HepG2 (cell line): Measurements from ENCODE around the gene FAM222A. TPM values are rescaled to one million over a fixed set of nuclear protein-coding genes. Genes with fewer than 3 reads are reported as not detected.

Experiments used
- ATAC-seq: fragments of 200-7000 bp; cut with Tn5 transposase; 3 replicates; pipeline ENCODE4 v1.9.1; 2020; ENCODE audit warnings: mild to moderate bottlenecking, moderate library complexity
- BruUV-seq: library from RNA; stranded (reverse); fragments of 400-500 nt; replicated peaks from 2 replicates; lab custom pipeline; 2021; lab: Mats Ljungman, UMichigan
- CTCF ChIA-PET: fragments of 300-600 bp; formaldehyde crosslinking; extraction: SDS; loops from one replicate; lab custom pipeline; 2021; ENCODE audit warnings: low total read pairs, inconsistent platforms, low intra/inter-chr PET ratio; lab: Yijun Ruan, JAX
- POLR2A ChIA-PET: fragments of 350-600 bp; sonication (Branson Sonifier 250); formaldehyde crosslinking; loops from one replicate; lab custom pipeline; 2020; ENCODE audit warnings: antibody characterized with exemption, inconsistent platforms; lab: Yijun Ruan, JAX
- DNase-seq: peaks from one replicate; pipeline ENCODE4 v3.0.0-alpha.2; 2015; ENCODE audit warnings: low spot score
- FAIRE-seq: peaks from 3 replicates; lab custom pipeline; 2011; peaks lifted over from hg19 to GRCh38; lab: Jason Lieb, UNC
- H2AFZ ChIP-seq: one replicate; pipeline ENCODE4 v1.6.1; 2011; ENCODE audit warnings: low read length, inconsistent platforms
- H3K27ac ChIP-seq: fragments of 300-600 bp; 3 replicates; pipeline ENCODE4 v1.8.0; 2011; ENCODE audit warnings: mixed run types, mild to moderate bottlenecking, mixed read lengths, low read length, inconsistent platforms; ENCODE audit not compliant: insufficient read depth; ENCODE audit errors: extremely low read length
- H3K27me3 ChIP-seq, 2 experiments: fragments of 200-600 bp in 1 of 2; 2 replicates in 1 of 2; 3 replicates in 1 of 2; pipeline versions ENCODE4 v1.6.0 to v1.8.0; 2011; ENCODE audit warnings: low read length in 2 of 2, mild to moderate bottlenecking in 2 of 2, moderate library complexity in 2 of 2, inconsistent platforms in 1 of 2; ENCODE audit not compliant: insufficient read depth in 2 of 2, control insufficient read depth in 1 of 2
- H3K36me3 ChIP-seq, 2 experiments: fragments of 200-600 bp in 1 of 2; replicated peaks in 1 of 2; 2 replicates in 1 of 2; 3 replicates in 1 of 2; pipeline versions ENCODE4 v1.5.1 to v1.8.0; 2011; ENCODE audit warnings: low read length in 2 of 2, inconsistent platforms in 1 of 2; ENCODE audit not compliant: insufficient read depth in 2 of 2, control insufficient read depth in 1 of 2
- H3K4me1 ChIP-seq: 2 replicates; pipeline ENCODE4 v1.5.1; 2012; ENCODE audit warnings: low read length, inconsistent platforms; ENCODE audit not compliant: insufficient read depth
- H3K4me2 ChIP-seq: 2 replicates; pipeline ENCODE4 v1.6.0; 2011; ENCODE audit warnings: low read depth, low read length, inconsistent platforms
- H3K4me3 ChIP-seq, 3 experiments: fragments of 200-600 bp in 1 of 3; sonication (generic), shearing (Covaris generic) in 1 of 3; replicated peaks in 1 of 3; 2 replicates each; pipeline ENCODE4 v1.5.1; 2011 to 2016; ENCODE audit warnings: low read length in 3 of 3, inconsistent platforms in 2 of 3, low read depth in 2 of 3, mild to moderate bottlenecking in 2 of 3, control low read depth in 1 of 3, mixed read lengths in 1 of 3; ENCODE audit not compliant: insufficient read depth in 1 of 3
- H3K79me2 ChIP-seq: one replicate; pipeline ENCODE4 v1.6.1; 2011; ENCODE audit warnings: low read length, inconsistent platforms; ENCODE audit not compliant: insufficient read depth
- H3K9ac ChIP-seq: 2 replicates; pipeline ENCODE4 v1.6.0; 2011; ENCODE audit warnings: mild to moderate bottlenecking, low read depth, low read length, inconsistent platforms; ENCODE audit not compliant: insufficient read depth
- H3K9me3 ChIP-seq: 2 replicates; pipeline ENCODE4 v1.5.1; 2012; ENCODE audit warnings: mild to moderate bottlenecking, low read length
- H4K20me1 ChIP-seq: 2 replicates; pipeline ENCODE4 v1.6.0; 2011; ENCODE audit warnings: inconsistent platforms, mild to moderate bottlenecking, low read length, moderate library complexity; ENCODE audit not compliant: insufficient read depth
- BRCA1 ChIP-seq: sonication (generic); formaldehyde crosslinking; IDR thresholded peaks from 2 replicates; pipeline ENCODE4 v1.4.0; 2020; ENCODE audit warnings: missing genetic modification reagents
- CTCF ChIP-seq: sonication (generic); formaldehyde crosslinking; IDR thresholded peaks from 2 replicates; pipeline ENCODE4 v1.5.0; 2020; ENCODE audit warnings: mild to moderate bottlenecking, missing genetic modification reagents, moderate library complexity
- E2F2 ChIP-seq: sonication (generic); formaldehyde crosslinking; IDR thresholded peaks from 2 replicates; pipeline ENCODE4 v1.4.0; 2020; ENCODE audit warnings: missing genetic modification reagents, borderline replicate concordance
- ELF1 ChIP-seq: sonication (generic); formaldehyde crosslinking; IDR thresholded peaks from 2 replicates; pipeline ENCODE4 v1.4.0; 2020; ENCODE audit warnings: missing genetic modification reagents
- MIER2 ChIP-seq: IDR thresholded peaks from 2 replicates; pipeline ENCODE4 v1.6.1; 2016; ENCODE audit warnings: missing biosample characterization, missing genetic modification reagents
- SKIL ChIP-seq: sonication (generic); formaldehyde crosslinking; IDR thresholded peaks from 2 replicates; pipeline ENCODE4 v1.8.0; 2022; ENCODE audit warnings: missing genetic modification reagents, mild to moderate bottlenecking, moderate library complexity, borderline replicate concordance
- ZFP82 ChIP-seq: sonication (generic); formaldehyde crosslinking; IDR thresholded peaks from 2 replicates; pipeline ENCODE4 v1.5.1; 2020; ENCODE audit warnings: mild to moderate bottlenecking, missing genetic modification reagents, borderline replicate concordance
- ZMYM4 ChIP-seq: sonication (generic); formaldehyde crosslinking; IDR thresholded peaks from 2 replicates; pipeline ENCODE4 v1.8.1; 2023; ENCODE audit warnings: mild to moderate bottlenecking, missing genetic modification reagents
- ZNF12 ChIP-seq: sonication (generic); formaldehyde crosslinking; IDR thresholded peaks from 2 replicates; pipeline ENCODE4 v1.5.0; 2020; ENCODE audit warnings: missing genetic modification reagents
- ZNF562 ChIP-seq: sonication (generic); formaldehyde crosslinking; IDR thresholded peaks from 2 replicates; pipeline ENCODE4 v1.8.0; 2022; ENCODE audit warnings: missing genetic modification reagents, borderline replicate concordance
- WGBS: methylation state at CpG from one replicate; pipeline ENCODE4 v1.1.6; 2017; ENCODE audit warnings: low lambda C conversion rate; 5-methylcytosine and 5-hydroxymethylcytosine counted together
- in situ Hi-C: cut with HindIII; loops from 2 replicates; pipeline ENCODE4 v1.10.0; 2017; ENCODE audit warnings: low pct_unique_long_range_greater_than_20kb; ENCODE audit not compliant: extremely low pct_ligation_motif_present
- intact Hi-C: fragments of 100-400 bp; cut with micrococcal nuclease; formaldehyde crosslinking; loops from one replicate; pipeline ENCODE4 v1.10.0; 2022; ENCODE audit not compliant: unreplicated experiment
- polyA plus RNA-seq, 8 experiments: library from polyadenylated mRNA; depleted of rRNA in 3 of 8; stranded (reverse) in 7 of 8; unstranded in 1 of 8; fragments of >200 nt; fragmentation: Illumina TruSeq in 4 of 8; extraction: Trizol in 4 of 8; gene quantifications; 2 replicates each; pipeline versions ENCODE4 v1.2.1 to v1.2.3, GENCODE V29; 2011 to 2016; ENCODE audit warnings: low read depth in 4 of 8, missing spikeins in 1 of 8, mixed read lengths in 1 of 8; ENCODE audit not compliant: insufficient read depth in 1 of 8
- total RNA-seq, 5 experiments: library from RNA; depleted of rRNA; stranded (reverse); fragments of >200 nt; fragmentation: Illumina TruSeq; extraction: Trizol; gene quantifications; 2 replicates each; pipeline ENCODE4 v1.2.3, GENCODE V29; 2016; ENCODE audit warnings: low read depth in 1 of 5

FAM222A gene
- total and polyA plus RNA-seq, 2 of the 13 experiments (the other 11 are each of a cell fraction or from before 2014, with no cell fraction given), result 2.7 to 9.6 TPM

- TF ChIP-seq ZMYM4 (CRISPR knock-in tag) (0 out of 2 replicates have a peak, but pooled peaks have one; percentile 16), ELF1 (CRISPR knock-in tag) (0 out of 2 replicates have a peak, but pooled peaks have one; percentile 14), ZFP82 (no peak), CTCF (peak; percentile 68), ZNF12 (CRISPR knock-in tag) (0 out of 2 replicates have a peak, but pooled peaks have one; percentile 36), BRCA1 (CRISPR knock-in tag) (no peak)
Observed at GRCh38 chr12:109779382-109779781, 65.8 kb downstream of the FAM222A start (continued).

- CTCF ChIA-PET, result no interaction called here
- in situ Hi-C loops, result no loop called here
- no peak for ATAC-seq
Observed at GRCh38 chr12:109781668-109782325, 68.2 kb downstream of the FAM222A start.

More at GRCh38 chr12:109781668-109782325, 68.2 kb downstream of the FAM222A start:
- no TSS peak for BruUV-seq
- Histone ChIP-seq H3K27me3 (no peaks in the 10 kb centered on the region; a peak in 1 of 5 replicates), H3K4me3 (no peak overlapping the region), H3K9ac (no peak overlapping the region), H3K27ac (no peak overlapping the region), H2AFZ (no peak overlapping the region), H3K9me3 (no peaks in the 10 kb centered on the region), H3K4me2 (no peak overlapping the region), H3K79me2 (no peaks in the 10 kb centered on the region), H4K20me1 (no peaks in the 10 kb centered on the region), H3K4me1 (peaks cover 32% of the 10 kb centered on the region), H3K36me3 (no peaks in the 10 kb centered on the region)
- intact Hi-C loops, result no loop called here
- no peak for TF ChIP-seq MIER2 (CRISPR knock-in tag)
- no peak for TF ChIP-seq ZNF562 (CRISPR knock-in tag)
- no peak for TF ChIP-seq E2F2 (CRISPR knock-in tag)
- no peak for TF ChIP-seq SKIL
- DNase-seq (no peak), FAIRE-seq (no peak)
- 73% methylated on average over 10 of the region's 10 CpGs for WGBS
- POLR2A ChIA-PET, result no interaction called here
